ENCODE data around the gene GAS2L1.

The GAS2L1 gene

GRCh38 chr22:29309332-29310064, 3.0 kb downstream of the GAS2L1 start:
- DNase-seq (ENCODE audit: low read depth), result no peak

GRCh38 chr22:29310065-29310862, 3.8 kb downstream of the GAS2L1 start:
- DNase-seq (ENCODE audit: low read depth), result no peak

- peak; percentile 45 for DNase-seq (ENCODE audit: low read depth)
These were observed 4.5 kb downstream of the GAS2L1 start for GRCh38 chr22:29310863-29311339.

GRCh38 chr22:29311464-29312217, 5.2 kb downstream of the GAS2L1 start:
- no peak for DNase-seq (ENCODE audit: low read depth)

GRCh38 chr22:29312218-29313125, 6.0 kb downstream of the GAS2L1 start:
- DNase-seq (ENCODE audit: low read depth), result no peak

- no peak for DNase-seq (ENCODE audit: low read depth)
These were observed 6.7 kb downstream of the GAS2L1 start for GRCh38 chr22:29313126-29313575.

GRCh38 chr22:29313576-29314466, 7.4 kb downstream of the GAS2L1 start:
- DNase-seq (ENCODE audit: low read depth), result no peak

- no peak for DNase-seq (ENCODE audit: low read depth)
These were observed 8.3 kb downstream of the GAS2L1 start for GRCh38 chr22:29314537-29315285.

- no peak for DNase-seq (ENCODE audit: low read depth)
These were observed 9.1 kb downstream of the GAS2L1 start, which contains the start of gene RASL10A for GRCh38 chr22:29315286-29316140. Gene RASL10A, minus strand, starts transcription at chr22:29315697. Its CDS starts 451 bp downstream, at chr22:29315246.

- DNase-seq (ENCODE audit: low read depth), result no peak
These were observed 9.8 kb downstream of the GAS2L1 start for GRCh38 chr22:29316141-29316828.

GRCh38 chr22:29317827-29318454, 11.5 kb downstream of the GAS2L1 start:
- DNase-seq (ENCODE audit: low read depth), result no peak

GRCh38 chr22:29319072-29319471, 12.6 kb downstream of the GAS2L1 start:
- no peak for DNase-seq (ENCODE audit: low read depth)

GRCh38 chr22:29320546-29320945, 14.1 kb downstream of the GAS2L1 start:
- no peak for DNase-seq (ENCODE audit: low read depth)

GRCh38 chr22:29323641-29324040, 17.2 kb downstream of the GAS2L1 start:
- DNase-seq (ENCODE audit: low read depth), result no peak

GRCh38 chr22:29325356-29325755, 18.9 kb downstream of the GAS2L1 start:
- no peak for DNase-seq (ENCODE audit: low read depth)

GRCh38 chr22:29325785-29326315, 19.4 kb downstream of the GAS2L1 start:
- no peak for DNase-seq (ENCODE audit: low read depth)

GRCh38 chr22:29326481-29326880, 20.0 kb downstream of the GAS2L1 start:
- no peak for DNase-seq (ENCODE audit: low read depth)

Data from stimulated activated CD4-positive, alpha-beta T cell treated with anti-CD3 and anti-CD28 coated beads, Interleukin-2, amount 100 ng/mL, for 4 hours (primary cell).